NCI-H748 treated with DMSO at 0.1 percent for 48 hours (cell line): ENCODE results near the gene REV1.
"Not testable (repeated sequence)": the region's sequence is repeated elsewhere in the genome, so short reads cannot be mapped to it uniquely, and the experiment has no call there.

Experiments used
- DNase-seq: peaks from one replicate; lab custom pipeline; 2025; lab: John Stamatoyannopoulos, UW

Gene REV1

GRCh38 chr2:99489761-99490622 lies at the start of gene REV1:
Gene REV1 (minus strand): TSS chr2:99490017. CDS start chr2:99464975, 25,042 bp downstream.
- peak; percentile 78 for DNase-seq

- no peak for DNase-seq
These were observed 48.2 kb upstream of the REV1 start for GRCh38 chr2:99537910-99538485.

GRCh38 chr2:99524056-99524455 lies 34.2 kb upstream of the REV1 start:
- no peak for DNase-seq

- DNase-seq: no peak
These were observed 32.3 kb upstream of the REV1 start for GRCh38 chr2:99522157-99522556.

GRCh38 chr2:99520813-99521212 lies 31.0 kb upstream of the REV1 start:
- no peak for DNase-seq

- DNase-seq: no peak
These were observed 30.4 kb upstream of the REV1 start for GRCh38 chr2:99520195-99520594.

GRCh38 chr2:99514357-99514756 lies 24.5 kb upstream of the REV1 start:
- no peak for DNase-seq

GRCh38 chr2:99512181-99512591 lies 22.4 kb upstream of the REV1 start:
- DNase-seq: no peak

GRCh38 chr2:99509387-99509786 lies 19.6 kb upstream of the REV1 start:
- no peak for DNase-seq

- DNase-seq: peak; percentile 82
These were observed 18.4 kb upstream of the REV1 start for GRCh38 chr2:99507937-99508818.

GRCh38 chr2:99504844-99505584 lies 15.2 kb upstream of the REV1 start:
- DNase-seq: no peak

- not testable (repeated sequence) for DNase-seq
These were observed 14.0 kb upstream of the REV1 start for GRCh38 chr2:99503662-99504416.

GRCh38 chr2:99496021-99496420 lies 6.2 kb upstream of the REV1 start:
- no peak for DNase-seq

GRCh38 chr2:99495115-99495860 lies 5.5 kb upstream of the REV1 start:
- no peak for DNase-seq

- no peak for DNase-seq
These were observed 2.9 kb upstream of the REV1 start for GRCh38 chr2:99492721-99493120.

- no peak for DNase-seq
These were observed 1.0 kb upstream of the REV1 start for GRCh38 chr2:99490623-99491461.

GRCh38 chr2:99489063-99489760 lies 605 bp downstream of the REV1 start:
- no peak for DNase-seq

- DNase-seq: no peak
These were observed 1.2 kb downstream of the REV1 start for GRCh38 chr2:99488539-99489062.

- DNase-seq: no peak
These were observed 1.9 kb downstream of the REV1 start for GRCh38 chr2:99487906-99488305.
